NCI-H2227 (cell line): ENCODE measurements around the gene DIP2C.
"Not testable (repeated sequence)": the region's sequence is repeated elsewhere in the genome, so short reads cannot be mapped to it uniquely, and the experiment has no call there.

Experiments used
- DNase-seq: peaks from one replicate; lab custom pipeline; 2025; ENCODE audit not compliant: unreplicated experiment; lab: John Stamatoyannopoulos, UW

DIP2C gene

DNA sequence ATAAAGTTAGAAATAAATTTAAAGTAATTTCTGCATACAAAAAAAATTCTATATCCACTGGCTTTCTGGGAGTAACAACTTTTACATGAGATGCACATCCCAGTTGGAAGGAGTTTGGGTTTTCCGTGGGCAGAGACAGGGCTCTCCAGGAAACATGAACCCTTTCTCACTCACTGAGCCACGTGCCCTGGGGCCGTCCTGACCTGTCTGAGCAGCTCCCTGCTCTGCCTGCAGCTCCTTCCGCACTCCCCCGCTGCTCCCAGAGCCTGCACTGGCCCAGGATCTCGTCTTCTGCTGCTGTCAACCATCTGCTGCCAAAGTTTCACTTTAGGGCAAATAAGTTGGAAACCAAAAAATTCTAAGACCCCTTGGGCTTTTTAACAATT, 169.1 kb downstream of the DIP2C start:
- no peak for DNase-seq

DNA sequence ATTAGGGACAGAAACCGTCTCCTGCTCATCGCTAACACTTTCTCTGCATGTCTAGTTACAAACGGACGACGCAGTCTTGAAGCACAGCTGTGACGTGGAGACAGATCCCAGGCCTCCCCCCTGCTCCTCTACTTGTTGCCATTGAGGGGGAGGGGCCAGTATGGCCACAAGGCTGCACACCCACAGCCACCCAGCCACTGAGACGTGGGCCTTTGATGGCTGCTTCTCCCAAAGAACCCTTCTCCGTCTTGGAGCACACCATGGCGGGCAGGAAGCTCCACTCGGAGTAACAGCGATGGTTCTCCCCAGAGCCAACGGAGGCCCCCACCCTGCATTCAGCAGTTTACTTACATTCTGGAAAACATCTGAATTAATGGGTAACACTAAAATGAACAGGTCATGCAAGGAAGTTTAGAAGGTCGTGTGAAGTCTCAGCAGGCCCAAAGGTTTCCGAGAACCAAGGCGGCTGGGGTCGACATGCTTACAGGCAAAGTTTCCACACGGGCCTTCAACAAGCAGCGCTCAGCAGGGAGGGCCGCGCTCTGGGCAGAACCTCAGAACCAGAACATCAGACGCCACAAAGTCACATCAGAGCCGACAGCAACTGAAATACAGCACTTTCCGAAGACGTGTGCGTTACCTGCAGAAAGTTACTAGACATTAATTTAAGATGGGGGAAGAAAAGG, 169.6 kb downstream of the DIP2C start:
- no peak for DNase-seq

DNA sequence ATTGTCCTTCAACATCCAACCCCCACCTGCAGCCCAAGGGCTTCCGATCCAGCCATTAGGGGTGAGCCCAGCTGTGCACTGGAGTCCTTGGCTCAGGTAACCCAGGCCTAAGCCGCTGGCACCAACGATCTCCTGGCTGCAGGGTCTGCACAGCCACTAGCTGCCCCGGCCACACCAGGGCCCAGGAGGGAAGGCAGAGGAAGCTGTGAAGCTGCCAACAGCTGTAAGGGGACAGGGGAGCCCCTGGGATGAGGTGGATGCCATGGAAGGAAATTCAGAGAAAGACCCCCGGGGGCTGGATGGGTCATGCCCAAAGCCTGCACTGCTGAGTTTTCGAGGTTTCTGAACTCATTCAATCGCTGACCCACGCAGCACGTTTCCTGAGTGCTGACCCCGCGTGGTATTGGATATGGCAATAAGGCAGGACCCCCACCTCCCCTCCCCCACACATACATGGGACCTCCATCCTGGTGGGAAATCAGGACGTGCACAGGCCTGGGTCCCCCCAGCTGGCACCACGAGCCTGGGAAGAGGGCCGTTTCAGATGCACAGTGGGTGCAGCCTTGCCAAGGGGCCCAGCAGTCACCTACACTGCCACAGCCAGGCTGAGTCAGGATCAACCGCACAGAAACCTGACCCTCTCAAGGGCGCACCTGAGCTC, 170.3 kb downstream of the DIP2C start:
- DNase-seq: no peak

DNA sequence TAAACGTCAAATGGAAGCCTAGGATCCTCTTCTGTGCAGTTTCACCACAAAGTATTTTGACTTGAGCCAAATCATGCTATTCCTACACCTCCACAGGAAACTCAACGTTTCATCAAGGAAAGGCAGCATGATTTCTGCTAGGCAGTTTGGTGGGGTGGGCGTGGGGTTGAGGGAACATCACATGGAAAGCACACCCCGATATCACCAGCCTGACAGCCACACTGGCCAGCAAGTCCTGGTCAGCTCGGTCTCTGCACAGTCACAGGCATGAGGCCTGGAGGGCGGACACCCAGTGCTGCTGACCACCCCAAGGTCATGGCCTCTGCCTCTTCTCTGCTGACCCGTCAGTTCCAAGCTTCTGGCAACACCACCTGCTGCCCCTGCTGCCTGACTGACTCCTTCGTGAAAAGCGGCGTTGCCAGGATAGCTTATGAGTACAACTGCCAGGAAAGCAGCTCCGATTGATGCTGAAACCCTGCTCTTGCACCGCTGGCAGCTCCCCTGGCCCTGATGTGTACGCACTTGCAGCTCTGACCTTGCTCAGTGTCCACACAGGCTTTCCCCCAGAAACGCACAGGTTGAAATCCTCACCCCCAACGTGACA, 171.5 kb downstream of the DIP2C start:
- DNase-seq: no peak

DNA sequence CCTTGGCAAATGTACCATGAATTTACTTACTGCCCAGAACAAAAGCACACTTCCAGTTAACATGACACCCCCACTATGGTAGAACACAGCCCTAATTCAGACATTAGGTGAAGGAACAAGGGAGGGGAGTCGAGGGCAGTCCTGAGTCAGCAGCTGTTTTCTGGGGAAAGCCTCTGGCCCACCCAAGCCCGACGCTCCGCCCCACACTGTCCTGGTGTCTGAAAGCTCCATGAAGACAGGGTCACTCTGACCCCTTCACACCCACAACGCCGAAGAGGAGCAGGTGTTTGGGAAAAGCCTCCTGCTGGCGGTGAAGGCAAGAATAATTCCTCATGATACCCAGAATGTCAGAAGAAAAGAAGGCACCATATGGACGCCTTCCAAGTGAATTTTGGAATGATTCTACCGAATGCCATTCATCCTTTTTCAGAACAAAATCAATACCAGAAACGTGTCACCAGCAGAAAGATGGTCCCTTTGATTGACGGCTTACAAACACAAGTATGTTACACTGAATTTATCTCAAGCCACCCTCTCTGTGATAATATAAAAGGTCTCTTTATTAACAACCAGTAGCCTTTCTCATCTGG, 172.1 kb downstream of the DIP2C start:
- DNase-seq: no peak

DNA sequence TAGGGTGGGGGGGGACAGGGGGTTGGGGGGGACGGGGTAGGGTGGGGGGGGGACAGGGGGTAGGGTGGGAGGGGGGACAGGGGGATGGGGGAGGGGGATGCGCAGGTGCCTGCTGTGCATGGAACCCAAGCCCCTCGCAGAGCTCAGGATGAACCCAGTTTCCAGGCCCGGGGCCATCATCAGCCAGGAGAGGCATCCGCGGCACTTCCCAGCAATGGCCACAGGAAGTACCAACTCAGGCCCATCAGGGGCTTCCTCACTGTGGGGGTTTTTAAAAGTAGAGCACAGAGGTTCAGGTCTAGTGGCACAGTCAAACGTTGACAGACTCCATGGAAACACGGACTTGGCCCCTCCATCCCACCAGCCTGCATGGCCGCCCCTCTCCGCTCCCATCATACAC, 172.7 kb downstream of the DIP2C start:
- DNase-seq: no peak

DNA sequence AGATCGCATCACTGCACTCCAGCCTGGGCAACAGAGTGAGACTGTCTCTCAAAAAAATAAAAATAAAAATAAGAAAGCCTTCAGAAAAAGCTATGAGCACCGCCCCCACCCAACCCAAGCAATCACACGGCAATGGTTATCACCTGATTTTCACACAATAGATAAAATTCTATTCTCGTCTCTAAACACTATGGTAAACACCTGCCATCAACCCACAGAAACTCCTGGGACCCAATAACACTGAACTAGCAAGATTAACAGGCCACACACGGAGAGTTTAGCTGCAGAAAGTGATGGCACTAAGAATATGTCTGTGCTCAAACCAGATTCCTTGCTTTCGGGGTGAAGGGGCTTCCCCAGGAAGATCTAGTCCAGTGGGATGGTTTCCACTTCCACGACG, 173.8 kb downstream of the DIP2C start:
- no peak for DNase-seq

DNA sequence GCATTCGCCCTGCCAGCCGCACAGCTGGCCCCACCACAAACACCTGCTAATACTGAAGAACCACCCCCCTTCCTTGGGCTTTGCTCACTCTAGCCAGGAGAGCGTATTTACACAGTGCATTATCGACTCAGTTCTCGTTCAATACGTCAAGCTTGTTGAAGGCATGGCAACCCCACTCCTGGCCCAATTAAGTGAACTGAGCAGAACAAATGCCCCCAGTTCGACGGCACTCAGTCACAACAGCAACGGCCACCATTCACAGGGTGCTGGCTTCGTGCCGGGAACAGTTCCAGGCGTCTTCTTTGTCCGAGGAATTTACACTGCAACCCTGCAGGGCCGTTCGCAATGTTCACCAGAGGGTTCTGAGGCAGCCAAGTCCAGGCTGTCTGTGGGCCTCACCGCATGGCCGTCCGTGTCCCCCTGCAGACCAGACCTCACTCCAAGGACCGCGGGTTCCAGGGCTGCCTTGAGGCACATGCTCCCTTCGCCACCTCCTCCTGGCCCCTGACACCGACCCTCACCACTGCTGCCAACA, 175.3 kb downstream of the DIP2C start:
- DNase-seq: no peak

DNA sequence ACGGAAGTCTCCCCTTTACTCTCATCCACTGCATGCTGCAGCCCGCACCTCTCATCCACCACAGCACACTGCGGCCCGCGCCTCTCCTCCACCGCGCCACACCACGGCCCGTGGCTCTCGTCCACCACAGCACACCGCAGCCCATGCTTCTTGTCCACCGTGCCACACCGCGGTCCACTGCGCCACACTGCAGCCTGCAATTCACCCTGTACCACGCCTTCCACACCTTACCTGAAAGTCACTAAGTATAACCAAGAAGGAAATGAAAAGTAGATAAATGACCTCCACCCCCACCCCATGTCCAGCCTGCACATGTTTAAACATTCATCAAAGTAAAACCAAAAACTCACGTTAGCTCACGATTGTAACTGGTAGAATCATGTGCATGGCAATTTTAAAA, 176.1 kb downstream of the DIP2C start:
- no peak for DNase-seq

DNA sequence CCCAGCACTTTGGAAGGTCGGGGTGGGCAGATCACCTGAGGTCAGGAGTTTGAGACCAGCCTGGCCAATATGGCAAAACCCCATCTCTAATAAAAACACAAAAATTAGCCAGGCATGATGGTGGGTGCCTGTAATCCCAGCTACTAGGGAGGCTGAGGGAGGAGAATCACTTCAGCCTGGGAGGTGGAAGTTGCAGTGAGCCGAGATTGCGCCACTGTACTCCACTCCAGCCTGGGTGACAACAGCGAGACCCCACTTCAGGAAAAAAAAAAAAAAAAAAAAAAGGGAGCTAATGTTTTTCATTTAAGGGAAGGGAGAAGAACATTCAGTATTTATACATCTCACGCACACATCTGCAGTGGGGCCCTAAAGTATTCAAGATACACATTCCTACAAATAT, 176.8 kb downstream of the DIP2C start:
- DNase-seq: not testable (repeated sequence)

DNA sequence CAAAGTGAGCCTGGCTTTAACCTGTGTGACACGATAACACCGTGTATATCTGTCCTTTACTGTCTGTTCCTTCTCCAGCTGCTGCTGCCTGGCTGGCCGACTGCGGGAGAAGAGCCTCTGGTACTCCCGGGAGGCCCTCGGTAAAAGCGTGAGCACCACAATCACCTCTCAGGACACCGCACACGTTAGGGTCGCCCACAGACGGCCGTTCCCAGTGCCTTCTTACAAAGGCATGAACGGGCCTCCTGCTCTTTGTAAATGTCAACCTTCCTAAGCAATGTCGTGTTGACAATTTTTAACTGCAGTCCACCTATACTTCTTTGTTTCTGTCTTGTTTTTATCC, 177.6 kb downstream of the DIP2C start:
- DNase-seq: no peak

DNA sequence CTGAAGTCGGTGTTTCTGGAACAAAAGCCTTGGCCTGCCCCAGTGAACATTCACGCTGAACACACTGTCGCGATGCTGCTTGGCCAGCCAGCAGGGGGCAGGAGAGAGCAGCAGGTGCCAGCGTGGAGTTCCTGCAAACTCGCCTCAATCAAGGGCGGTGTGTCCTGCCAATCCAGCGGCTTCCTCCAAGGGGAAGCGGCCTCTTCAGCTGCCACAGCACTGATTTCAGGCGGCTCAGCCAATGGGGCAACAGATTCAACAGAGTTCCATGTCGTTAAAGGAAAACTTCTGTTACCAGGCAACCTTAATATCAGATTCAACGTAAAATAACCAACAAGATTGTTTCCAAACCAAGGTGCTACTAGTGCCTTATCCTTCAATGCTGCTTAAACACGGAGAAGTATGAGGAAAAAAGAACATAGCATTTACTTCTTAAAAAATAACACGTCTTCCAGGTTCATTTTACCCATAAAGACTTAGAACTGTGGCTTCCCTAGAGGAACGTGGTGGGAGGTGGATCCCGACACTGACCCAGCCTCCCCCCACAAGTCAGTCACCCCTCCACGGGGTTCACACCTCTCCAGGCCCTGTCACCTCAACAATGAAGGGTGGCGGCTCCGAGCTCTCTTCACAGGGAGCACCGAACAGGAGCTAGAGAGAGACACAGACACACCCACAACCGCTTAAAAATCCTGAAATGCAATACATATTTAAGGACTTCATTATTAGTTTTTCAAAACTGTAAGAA, 178.2 kb downstream of the DIP2C start:
- peak; percentile 22 for DNase-seq

DNA sequence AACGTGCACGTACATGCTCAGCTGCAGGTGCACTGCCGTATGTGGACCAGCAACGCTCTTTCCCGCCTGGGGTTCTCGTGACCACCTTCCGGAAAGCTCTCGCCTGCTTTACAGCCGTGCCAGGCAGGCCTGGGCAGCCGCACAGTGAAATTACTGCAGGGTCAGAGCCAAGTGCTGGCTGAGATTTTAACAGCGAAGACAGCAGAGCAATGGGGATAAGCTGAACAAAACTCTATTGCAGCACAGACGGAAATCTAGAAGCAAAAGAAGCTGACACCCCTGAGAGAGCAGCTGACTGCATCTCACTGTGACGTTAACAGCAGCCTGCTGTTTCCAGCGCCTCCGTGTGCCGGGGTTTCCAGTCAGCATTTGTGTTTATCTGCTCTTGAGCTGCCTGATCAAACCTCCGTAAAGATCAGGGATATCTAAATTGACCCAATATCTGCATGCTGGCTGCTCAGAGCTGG, 179.0 kb downstream of the DIP2C start:
- DNase-seq: no peak

DNA sequence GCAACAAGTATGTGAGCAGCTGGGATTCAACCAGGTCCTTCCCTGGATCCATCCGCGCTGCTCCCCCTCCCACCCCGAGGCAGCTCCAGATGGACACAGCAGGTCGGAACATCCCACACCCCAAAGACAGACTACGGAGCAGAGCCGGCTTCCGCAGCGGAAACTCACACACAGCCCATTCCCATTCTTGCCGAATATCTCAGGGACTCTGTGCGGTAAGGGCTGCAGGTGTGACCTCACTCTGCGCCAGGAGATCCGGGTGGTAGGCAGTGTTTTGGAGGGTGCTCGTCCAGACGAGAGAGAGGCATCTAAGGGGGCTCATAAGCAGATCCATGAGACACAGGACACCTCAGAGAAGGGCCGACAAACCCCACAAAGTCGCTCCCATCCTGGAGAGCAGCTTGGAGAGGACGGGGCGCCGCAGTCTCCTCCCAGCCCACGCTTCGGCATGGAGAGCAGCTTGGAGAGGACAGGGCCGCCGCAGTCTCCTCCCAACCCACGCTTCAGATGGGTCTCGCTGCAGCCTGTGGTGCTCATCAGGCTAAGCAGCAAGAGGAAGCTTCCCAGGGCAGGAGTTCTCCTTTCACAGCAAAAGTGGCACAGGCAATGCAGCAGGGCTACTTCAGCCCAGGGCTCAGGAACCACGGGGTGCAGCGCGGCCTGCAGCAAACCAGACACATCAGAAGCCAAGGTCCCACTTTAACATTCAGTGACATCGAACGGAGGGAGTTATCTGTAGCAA, 179.9 kb downstream of the DIP2C start:
- no peak for DNase-seq

DNA sequence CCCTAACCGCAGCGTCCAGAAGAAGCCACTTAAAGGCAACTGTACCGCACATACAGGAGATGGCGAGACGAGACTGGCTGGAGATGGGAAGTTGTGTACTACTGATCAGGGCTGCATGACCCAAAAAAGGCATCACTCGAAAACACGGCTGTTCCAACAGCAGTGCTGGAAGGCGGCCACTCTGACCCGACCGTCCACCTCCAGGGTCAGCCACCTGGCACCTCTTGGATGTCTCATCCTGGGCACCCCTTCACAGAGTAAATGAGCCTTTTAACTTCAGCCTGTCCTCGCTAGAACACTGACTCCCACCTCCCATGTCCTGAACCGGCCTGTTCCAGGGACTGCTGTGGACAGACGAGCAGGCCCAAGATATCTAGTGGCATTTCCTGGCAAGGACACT, 180.7 kb downstream of the DIP2C start:
- no peak for DNase-seq

DNA sequence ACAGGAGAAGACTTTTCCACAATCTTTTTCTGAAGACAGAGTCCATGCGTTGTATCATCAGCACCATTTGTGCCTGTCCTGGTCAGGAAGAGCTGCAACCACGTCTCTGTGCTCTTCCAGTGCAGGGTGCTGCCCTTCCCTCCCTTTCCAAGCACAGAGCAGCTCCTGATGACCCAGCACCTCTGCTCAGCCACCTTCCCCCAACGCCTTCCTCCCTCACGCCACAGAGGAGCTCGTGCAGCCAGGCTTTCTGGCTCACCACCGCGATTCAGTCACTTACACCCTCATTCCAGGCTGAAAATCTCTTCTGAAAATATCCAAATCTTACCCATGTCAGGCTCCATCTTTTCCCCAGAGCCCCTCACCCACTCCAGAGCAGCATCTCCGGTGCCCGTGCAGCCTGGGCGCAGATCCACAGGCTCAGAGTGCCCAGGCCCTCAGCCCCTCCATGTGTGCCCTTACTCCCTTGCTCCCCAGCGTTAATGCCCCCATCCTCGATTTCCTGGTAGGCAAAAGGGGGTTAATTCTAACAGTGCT, 181.5 kb downstream of the DIP2C start:
- DNase-seq: no peak

DNA sequence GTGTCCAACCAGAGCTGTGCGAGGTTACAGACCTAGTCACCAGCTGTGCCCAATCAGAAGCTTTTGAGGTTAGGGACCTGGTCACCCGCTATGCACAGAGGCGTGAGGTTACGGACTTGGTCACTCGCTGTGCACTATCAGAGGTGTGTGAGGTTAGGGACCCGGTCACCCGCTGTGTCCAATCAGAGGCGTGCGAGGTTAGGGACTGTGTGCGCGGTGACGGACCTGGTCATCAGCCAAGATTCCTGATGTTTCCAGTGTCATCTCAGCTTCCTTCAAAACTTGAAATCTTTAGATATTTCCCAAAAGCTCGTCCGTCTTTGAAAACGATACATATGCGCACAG, 182.1 kb downstream of the DIP2C start:
- no peak for DNase-seq

DNA sequence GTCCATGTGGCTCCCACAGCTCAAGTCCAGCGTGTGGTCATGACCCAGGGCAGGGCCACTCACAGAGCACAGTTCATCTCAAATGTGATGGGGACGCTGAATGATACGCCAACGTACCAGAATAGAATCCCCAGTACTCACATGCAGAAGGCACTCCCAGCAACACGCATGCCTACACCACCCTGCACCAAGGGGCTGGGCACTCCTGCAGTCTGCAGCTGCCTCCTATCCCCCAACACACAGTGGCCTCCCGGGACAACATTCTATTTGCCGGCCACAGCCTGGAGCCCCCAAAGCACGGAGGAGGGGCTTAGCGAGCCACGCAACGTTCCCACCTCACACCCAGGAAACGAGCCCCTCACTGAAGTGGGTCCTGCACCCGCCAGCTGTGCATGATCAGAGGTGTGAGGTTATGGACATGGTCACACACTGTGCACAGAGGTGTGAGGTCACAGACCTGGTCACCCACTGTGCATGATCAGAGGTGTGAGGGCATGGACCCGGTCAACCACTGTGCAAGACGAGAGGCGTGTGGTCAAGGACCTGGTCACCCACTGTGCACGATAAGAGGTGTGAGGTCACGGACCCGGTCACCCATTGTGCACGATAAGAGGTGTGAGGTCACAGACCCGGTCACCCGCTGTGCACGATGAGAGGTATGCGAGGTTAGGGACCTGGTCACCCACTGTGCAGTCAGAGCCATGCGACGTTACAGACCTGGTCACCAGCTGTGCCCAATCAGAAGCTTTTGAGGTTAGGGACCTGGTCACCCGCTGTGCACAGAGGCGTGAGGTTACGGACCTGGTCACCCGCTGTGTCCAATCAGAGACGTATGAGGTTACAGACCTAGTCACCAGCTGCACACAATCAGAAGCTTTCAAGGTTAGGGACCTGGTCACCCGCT, 182.8 kb downstream of the DIP2C start:
- no peak for DNase-seq

DNA sequence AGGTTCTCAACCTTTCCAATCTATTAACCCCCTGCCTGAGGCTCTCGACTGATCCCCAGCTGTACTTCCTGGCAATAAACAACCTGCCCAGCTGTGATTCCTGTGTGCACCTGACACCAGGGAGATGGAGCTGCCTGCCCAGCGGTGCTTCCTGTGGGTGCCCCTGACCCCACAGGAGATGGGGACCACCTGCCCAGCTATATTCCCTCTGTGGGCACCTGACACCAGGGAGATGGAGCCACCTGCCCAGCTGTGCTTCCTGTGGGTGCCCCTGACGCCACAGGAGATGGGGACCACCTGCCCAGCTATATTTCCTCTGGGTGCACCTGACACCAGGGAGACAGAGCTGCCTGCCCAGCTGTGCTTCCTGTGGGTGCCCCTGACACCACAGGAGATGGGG, 184.0 kb downstream of the DIP2C start:
- no peak for DNase-seq
